HUES64 (cell line): ENCODE measurements around the gene FURIN. TPM values are rescaled to one million over a fixed set of nuclear protein-coding genes. Genes with fewer than 3 reads are reported as not detected.
"Not testable (repeated sequence)": the region's sequence is repeated elsewhere in the genome, so short reads cannot be mapped to it uniquely, and the experiment has no call there.

ENCODE experiments used
- H3K27ac ChIP-seq: 2 replicates; pipeline ENCODE4 v1.7.0; 2013; ENCODE audit warnings: low read depth, low read length, inconsistent platforms
- H3K27me3 ChIP-seq: 2 replicates; pipeline ENCODE4 v1.6.1; 2013; ENCODE audit warnings: mild to moderate bottlenecking, low read length; ENCODE audit not compliant: insufficient read depth
- H3K36me3 ChIP-seq: 2 replicates; pipeline ENCODE4 v1.6.1; 2013; ENCODE audit warnings: mild to moderate bottlenecking, low read length; ENCODE audit not compliant: insufficient read depth
- H3K4me1 ChIP-seq: 2 replicates; pipeline ENCODE4 v1.6.1; 2013; ENCODE audit warnings: mild to moderate bottlenecking, low read length, moderate library complexity; ENCODE audit not compliant: insufficient read depth
- H3K4me3 ChIP-seq: 2 replicates; pipeline ENCODE4 v1.5.1; 2013; ENCODE audit warnings: mild to moderate bottlenecking, low read length, moderate library complexity
- H3K9ac ChIP-seq: 2 replicates; pipeline ENCODE4 v1.6.1; 2013; ENCODE audit warnings: mild to moderate bottlenecking, low read depth, low read length
- H3K9me3 ChIP-seq: 2 replicates; pipeline ENCODE4 v1.6.1; 2013; ENCODE audit warnings: low read depth, low read length; ENCODE audit not compliant: insufficient read depth
- WGBS: fragments of 150-250, 120-280 bp; methylation state at CpG from one replicate; pipeline ENCODE4 v1.1.7; 2013; ENCODE audit warnings: missing lambda C conversion rate; 5-methylcytosine and 5-hydroxymethylcytosine counted together
- polyA plus RNA-seq, 2 experiments: library from polyadenylated mRNA; stranded (reverse); fragments of 50-300 nt; gene quantifications; one replicate each; pipeline ENCODE4 v1.2.3, GENCODE V29; 2013

Gene FURIN
- 18.3 TPM for polyA plus RNA-seq (2013, experiment 1 of 2)
- 20.2 TPM for polyA plus RNA-seq (2013, experiment 2 of 2)

DNA sequence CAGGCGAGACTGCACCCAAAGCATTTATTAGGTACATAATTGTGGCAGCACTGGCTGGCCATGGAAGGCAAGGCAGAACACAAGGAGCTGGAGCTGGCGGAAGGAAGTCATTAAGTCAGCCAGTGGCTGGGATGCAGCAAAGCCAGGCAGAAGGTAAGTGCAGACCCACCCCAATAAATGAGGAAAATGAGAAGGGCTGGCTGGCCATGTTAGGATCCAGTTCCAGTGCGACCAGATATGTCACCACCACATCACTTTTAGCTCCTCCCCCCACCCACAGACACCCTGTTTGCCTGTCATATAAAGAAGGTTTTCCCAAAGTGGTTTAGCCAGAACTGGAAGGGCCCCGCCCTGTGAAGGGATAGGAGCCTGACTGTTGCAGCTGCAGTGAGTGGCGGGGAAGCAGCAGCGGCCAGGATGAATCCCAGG lies at the start of gene FURIN:
TSS of gene FURIN (plus strand) at position 328 of the 429 bp plus-strand sequence. CDS start 7,153 bp downstream, outside the sequence.
- no peaks in the 10 kb centered on the region for H3K36me3 ChIP-seq
- 84% methylated on average over 6 of the region's 6 CpGs for WGBS
- H3K9me3 ChIP-seq: no peaks in the 10 kb centered on the region
- no peaks in the 10 kb centered on the region for H3K27me3 ChIP-seq
- peak within 1 kb of the TSS; percentile 22; the same call in 1 of the 2 replicates for H3K9ac ChIP-seq
- H3K27ac ChIP-seq: peak within 1 kb of the TSS; percentile 83
- H3K4me1 ChIP-seq: peaks cover 36% of the 10 kb centered on the region
- H3K4me3 ChIP-seq: no peak within 1 kb of the TSS; the same call in 1 of the 2 replicates

DNA sequence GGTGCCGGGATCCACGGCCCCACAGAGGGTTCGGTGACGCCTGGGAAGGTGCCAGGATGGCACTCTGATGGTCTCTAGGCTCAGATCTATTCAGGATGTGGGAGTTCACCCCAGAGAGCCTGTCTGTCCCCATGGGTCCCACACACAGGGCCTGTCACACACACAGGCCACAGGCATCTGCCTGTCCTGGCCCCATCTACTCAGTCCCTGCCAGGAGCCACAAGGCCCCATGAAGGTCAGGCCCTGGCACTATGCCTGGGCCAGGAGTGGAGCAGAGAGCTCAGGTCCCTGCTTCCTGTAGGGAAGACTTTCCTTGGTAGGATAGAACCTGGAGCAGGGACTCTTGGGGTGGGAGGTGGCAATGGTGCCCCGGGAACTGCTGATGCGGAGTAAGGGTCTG lies 49.0 kb upstream of the FURIN start:
- 96% methylated on average over 6 of the region's 6 CpGs for WGBS
- Histone ChIP-seq H3K4me1 (peaks cover 12% of the 10 kb centered on the region), H3K36me3 (peaks cover 12% of the 10 kb centered on the region; the same call in 1 of the 2 replicates), H3K27ac (no peak overlapping the region), H3K9me3 (no peaks in the 10 kb centered on the region), H3K4me3 (no peak overlapping the region), H3K9ac (no peak overlapping the region), H3K27me3 (no peaks in the 10 kb centered on the region)

DNA sequence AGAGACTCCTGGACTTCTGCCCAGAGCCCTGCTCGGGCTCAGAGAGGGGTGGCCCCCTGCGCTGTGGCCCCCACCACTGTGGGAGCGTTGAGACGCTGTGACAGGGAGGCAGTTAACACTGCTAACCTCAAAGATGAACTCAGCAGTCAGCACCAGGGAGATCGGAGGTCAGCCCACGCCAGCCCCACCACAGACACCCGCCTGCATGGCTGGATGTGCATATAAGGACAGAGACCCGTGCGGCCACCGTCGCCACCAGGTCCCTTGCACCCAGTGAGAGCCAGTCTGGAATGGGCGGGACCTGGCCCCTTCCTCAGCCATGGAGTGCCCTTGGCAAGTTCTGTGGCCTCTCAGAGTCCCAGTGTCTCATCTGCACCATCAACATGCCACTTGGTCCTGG lies 48.5 kb upstream of the FURIN start:
- Histone ChIP-seq H3K4me3 (no peak overlapping the region), H3K9me3 (no peaks in the 10 kb centered on the region), H3K4me1 (peaks cover 12% of the 10 kb centered on the region), H3K9ac (no peak overlapping the region), H3K27me3 (no peaks in the 10 kb centered on the region), H3K27ac (no peak overlapping the region), H3K36me3 (peaks cover 9% of the 10 kb centered on the region; the same call in 1 of the 2 replicates)
- 94% methylated on average over 12 of the region's 12 CpGs for WGBS

DNA sequence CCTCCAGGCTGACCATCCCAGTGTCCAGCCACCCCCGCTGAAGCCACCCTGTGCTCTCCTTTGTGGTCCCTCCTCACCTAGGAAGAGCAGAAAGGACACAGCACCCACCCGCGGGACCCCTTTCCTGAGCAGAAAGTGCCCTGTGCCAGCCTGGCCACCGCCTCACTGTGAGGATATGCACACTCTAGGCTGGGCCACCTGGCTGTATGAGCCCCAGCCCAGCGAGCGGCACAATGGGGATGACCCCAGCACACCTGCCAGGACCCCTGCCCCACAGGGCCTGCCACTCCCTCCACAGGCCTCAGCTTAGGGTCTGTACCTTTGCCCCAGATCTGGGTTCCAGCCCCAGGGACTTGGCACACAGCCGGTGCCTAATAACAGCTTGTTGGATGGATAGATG lies 47.9 kb upstream of the FURIN start:
- peaks cover 3% of the 10 kb centered on the region; the same call in 1 of the 2 replicates for H3K36me3 ChIP-seq
- 95% methylated on average over 7 of the region's 7 CpGs for WGBS
- no peaks in the 10 kb centered on the region for H3K27me3 ChIP-seq
- H3K9me3 ChIP-seq: no peaks in the 10 kb centered on the region
- no peak overlapping the region for H3K4me3 ChIP-seq
- peaks cover 12% of the 10 kb centered on the region for H3K4me1 ChIP-seq
- H3K9ac ChIP-seq: no peak overlapping the region
- no peak overlapping the region for H3K27ac ChIP-seq

DNA sequence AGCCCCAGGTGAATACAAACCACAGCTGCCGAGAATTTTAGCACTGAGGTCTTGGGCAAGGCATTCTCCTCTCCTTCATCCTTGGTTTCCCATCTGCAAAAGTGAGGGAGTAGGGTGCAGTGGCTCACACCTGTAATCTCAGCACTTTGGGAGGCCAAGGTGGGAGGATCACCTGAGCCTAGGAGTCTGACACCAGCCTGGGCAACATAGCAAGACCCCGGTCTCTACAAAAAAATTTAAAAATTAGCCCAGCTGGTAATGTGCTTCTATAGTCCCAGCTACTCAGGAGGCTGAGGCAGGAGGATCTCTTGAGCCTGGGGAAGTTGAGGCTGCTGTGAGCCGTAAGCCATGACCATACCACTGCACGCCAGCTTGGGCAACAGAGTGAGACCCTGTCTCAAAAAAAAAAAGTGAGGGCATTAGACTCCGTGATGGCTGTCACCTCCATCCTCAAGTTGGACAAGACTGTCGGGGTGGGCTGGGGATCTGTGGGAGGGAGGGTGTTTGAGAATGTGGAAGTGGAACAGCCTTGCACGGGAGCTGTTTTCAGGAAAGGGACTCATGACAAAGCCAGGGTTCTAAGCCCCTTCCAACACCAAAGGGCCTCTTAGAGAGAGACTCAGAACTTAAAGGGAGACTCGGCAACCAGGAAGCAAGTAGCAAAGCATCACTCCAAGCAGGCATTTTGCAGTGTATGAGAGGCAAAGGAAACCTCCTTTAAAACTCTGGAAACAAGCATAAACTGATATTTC lies 46.0 kb upstream of the FURIN start:
- Histone ChIP-seq H3K9me3 (no peaks in the 10 kb centered on the region), H3K27me3 (no peaks in the 10 kb centered on the region), H3K9ac (no peak overlapping the region), H3K36me3 (no peaks in the 10 kb centered on the region), H3K27ac (no peak overlapping the region), H3K4me3 (no peak overlapping the region), H3K4me1 (peaks cover 4% of the 10 kb centered on the region)
- 94% methylated on average over 8 of the region's 8 CpGs for WGBS

DNA sequence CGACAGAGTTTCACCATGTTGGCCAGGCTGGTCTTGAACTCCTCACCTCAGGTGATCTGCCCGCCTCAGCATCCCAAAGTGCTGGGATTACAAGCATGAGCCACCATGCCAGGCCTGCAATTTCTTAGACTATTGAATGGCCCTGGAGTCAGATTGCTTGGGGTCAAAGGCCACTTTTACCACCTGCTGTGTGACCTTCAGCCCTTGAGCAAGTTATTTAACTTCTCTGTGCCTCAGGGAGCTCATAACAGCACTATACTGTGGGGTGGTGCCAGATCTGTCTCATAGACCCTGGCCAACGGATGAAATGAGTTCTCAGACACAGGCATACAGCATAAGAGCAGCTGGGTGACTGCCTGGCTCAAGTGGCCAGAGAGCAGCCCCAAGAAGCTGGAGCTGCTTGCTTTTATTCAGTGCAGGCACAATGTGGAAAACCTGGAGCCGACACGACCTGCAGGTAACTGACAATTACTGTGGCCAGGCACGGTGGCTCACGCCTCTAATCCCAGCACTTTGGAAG lies 44.9 kb upstream of the FURIN start:
- Histone ChIP-seq H3K4me3 (no peak overlapping the region), H3K9ac (no peak overlapping the region), H3K9me3 (no peaks in the 10 kb centered on the region), H3K27ac (no peak overlapping the region), H3K4me1 (no peaks in the 10 kb centered on the region), H3K27me3 (no peaks in the 10 kb centered on the region), H3K36me3 (no peaks in the 10 kb centered on the region)
- WGBS: 92% methylated on average over 7 of the region's 7 CpGs

DNA sequence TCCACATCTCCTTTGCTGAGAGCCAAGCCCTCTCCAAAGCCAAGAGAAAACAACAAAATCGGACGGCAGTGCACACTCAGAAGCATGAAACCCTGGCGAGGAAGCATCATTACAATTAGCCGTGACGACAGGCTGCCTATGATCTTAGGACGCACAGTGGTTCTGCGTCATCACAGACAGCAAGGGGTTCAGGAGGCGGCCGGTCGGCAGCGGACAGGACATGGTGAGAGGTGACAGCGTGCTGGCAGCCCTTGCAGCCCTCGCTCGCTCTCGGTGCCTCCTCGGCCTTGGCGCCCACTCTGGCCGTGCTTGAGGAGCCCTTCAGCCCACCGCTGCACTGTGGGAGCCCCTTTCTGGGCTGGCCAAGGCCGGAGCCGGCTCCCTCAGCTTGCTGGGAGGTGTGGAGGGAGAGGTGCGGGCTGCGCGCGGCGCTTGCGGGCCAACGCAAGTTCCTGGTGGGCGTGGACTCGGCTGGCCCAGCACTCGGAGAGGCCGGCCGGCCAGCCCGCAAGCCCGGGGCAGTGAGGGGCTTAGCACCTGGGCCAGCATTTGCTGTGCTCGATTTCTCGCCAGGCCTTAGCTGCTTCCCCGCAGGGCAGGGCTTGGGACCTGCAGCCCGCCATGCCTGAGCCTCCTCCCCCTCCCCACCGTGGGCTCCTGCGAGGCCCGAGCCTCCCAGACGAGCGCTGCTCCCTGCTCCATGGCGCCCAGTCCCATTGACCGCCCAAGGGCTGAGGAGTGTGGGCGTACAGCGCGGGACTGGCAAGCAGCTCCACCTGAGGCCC lies 43.1 kb upstream of the FURIN start:
- not testable (repeated sequence) for H3K27ac ChIP-seq, H3K9me3 ChIP-seq, H3K27me3 ChIP-seq, H3K9ac ChIP-seq, H3K4me3 ChIP-seq, H3K4me1 ChIP-seq, H3K36me3 ChIP-seq
- WGBS: 93% methylated on average over 49 of the region's 49 CpGs

DNA sequence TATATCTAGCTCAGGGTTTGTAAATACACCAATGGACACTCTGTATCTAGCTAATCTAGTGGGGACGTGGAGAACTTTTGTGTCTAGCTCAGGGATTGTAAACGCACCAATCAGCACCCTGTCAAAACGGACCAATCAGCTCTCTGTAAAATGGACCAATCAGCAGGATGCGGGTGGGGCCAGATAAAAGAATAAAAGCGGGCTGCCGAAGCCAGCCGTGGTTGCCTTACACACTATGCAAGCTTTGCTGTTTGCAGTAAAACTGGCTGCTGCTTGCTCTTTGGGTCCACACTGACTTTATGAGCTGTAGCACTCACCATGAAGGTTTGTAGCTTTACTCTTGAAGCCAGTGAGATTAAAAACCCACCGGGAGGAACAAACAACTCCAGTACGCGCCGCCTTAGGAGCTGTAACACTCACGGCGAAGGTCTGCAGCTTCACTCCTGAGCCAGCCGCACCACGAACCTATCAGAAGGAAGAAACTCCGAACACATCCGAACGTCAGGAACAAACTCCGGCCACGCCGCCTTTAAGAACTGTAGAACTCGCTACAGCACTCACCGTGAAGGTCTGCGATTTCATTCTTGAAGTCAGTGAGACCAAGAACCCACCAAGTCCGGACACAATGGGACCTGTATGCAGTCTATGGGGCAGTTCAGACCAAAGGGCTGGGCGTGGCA lies 42.0 kb upstream of the FURIN start:
- not testable (repeated sequence) for H3K4me1 ChIP-seq, H3K36me3 ChIP-seq, H3K4me3 ChIP-seq, H3K9ac ChIP-seq, H3K27me3 ChIP-seq, H3K27ac ChIP-seq, H3K9me3 ChIP-seq
- WGBS: 95% methylated on average over 26 of the region's 26 CpGs

DNA sequence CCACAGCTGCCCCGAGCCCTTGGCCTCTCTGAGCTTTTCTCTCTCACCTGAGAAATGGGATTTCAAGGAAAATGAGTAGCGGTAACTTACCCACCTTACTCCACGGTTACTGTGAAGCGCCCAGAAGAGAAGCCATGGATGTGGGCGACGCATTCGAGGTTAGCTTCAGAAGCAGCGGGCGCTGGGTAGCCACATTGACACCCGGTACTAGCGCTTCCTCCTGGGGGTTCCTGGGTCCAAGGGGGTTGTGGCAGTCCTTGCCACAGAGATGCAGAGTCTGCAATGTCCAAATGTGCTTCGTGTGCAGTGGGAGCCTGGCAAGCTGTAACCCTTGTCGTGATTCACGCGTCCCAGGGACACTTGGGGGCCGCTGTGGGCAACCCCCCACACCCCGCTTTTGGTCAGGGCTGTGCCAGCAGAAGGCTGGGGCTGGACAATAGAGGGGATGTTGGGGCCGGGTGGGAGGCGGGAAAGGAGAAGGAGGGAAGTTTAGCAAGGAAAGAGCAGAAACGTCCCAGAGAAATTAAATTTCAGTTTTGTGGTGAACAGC lies 41.4 kb upstream of the FURIN start:
- H3K9ac ChIP-seq: no peak overlapping the region
- no peak overlapping the region for H3K27ac ChIP-seq
- H3K4me1 ChIP-seq: no peaks in the 10 kb centered on the region
- H3K27me3 ChIP-seq: no peaks in the 10 kb centered on the region
- WGBS: 96% methylated on average over 20 of the region's 20 CpGs
- H3K36me3 ChIP-seq: no peaks in the 10 kb centered on the region
- no peaks in the 10 kb centered on the region for H3K9me3 ChIP-seq
- no peak overlapping the region for H3K4me3 ChIP-seq

DNA sequence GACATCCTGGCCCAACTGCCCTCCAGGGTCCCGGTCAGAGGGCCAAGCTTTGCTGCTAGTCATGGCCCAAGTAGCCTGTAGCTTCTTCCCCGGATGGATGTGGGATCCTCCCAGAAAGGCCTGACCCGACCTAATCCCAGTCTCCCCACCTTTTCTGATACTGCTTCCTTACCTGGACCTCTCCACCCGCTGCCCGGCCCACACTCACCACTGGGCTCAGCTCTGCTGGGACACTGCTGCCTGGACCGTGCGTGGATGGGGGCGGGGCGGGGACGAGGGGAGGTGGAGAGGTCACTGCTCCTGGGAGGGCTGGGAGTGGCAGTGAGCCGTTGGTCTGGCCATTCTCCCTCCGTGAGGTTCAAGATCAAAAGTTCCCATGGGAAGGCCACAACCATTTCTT lies 40.3 kb upstream of the FURIN start:
- 83% methylated on average over 12 of the region's 12 CpGs for WGBS
- Histone ChIP-seq H3K4me1 (no peaks in the 10 kb centered on the region), H3K36me3 (no peaks in the 10 kb centered on the region), H3K27me3 (no peaks in the 10 kb centered on the region), H3K9ac (no peak overlapping the region), H3K9me3 (no peaks in the 10 kb centered on the region), H3K27ac (no peak overlapping the region), H3K4me3 (no peak overlapping the region)
